ENCODE data around the gene ADAM10.
A peak's percentile ranks its signal among the peaks of the same experiment; 100 is the strongest.

The ADAM10 gene

DNA sequence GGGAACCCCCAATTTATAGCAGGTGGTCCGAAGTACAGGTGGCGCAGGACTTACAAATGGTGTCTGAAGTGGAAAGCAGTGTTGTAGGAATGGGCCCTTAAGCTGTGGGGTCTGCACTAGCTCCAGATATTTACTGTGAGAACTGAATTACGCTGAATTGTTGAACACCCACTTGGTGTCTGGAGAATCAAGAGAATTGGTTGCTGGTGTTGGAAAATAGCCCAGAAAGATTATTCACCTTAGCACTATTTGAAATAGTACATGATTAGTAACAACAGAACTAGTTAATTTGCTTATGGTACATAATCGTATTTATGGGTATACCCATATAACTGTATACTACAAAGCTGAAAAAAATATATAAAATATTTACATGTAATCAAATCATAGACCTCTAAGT lies 64.8 kb downstream of the ADAM10 start:
- Histone ChIP-seq H3K4me3 (ENCODE audit: insufficient read depth, low read depth, low read length) (no peak overlapping the region), H3K27ac (ENCODE audit: insufficient read depth, low read depth, low read length, poor library complexity, severe bottlenecking) (peak overlapping the region; percentile 23), H3K9me3 (ENCODE audit: control insufficient read depth, low read length) (no peaks in the 10 kb centered on the region), H3K36me3 (ENCODE audit: control insufficient read depth, insufficient read depth, low read length) (no peaks in the 10 kb centered on the region), H3K4me1 (ENCODE audit: control insufficient read depth, insufficient read depth, low read length) (peaks cover 4% of the 10 kb centered on the region), H3K27me3 (ENCODE audit: control insufficient read depth, insufficient read depth, low read length, poor library complexity, severe bottlenecking) (no peaks in the 10 kb centered on the region)
- WGBS, 2 experiments: 93 to 99% methylated on average over 3 of the region's 4 CpGs

DNA sequence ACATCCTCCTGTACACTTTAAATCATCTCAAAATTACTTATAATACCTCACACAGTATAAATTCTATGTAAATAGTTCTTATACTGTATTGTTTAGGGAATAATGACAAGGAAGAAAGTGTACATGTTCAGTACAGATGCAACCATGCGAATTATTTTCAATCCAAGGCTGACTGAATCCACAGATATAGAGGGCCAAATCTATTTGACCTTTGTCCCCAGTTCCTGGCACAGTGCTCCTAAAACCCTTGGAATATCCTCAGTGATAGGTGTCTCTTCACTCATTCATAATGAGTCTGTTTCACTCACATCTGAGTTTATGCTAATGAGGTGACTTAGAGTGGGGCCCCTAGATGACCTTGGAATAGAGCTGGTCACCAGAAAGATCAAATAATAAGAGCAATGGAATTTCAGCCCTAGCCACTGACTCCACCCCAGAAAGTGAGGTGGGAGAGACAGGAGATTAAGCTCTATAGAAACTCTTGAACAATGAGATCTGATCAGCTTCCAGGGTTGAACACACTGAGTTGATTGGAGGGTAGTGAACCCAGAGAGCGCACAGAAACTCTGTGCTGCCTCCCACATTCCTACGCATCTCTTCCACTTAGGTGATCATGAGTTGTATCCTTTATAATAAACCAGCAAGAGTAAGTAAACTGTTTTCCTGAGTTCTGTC lies 65.3 kb downstream of the ADAM10 start:
- Histone ChIP-seq H3K4me1 (ENCODE audit: control insufficient read depth, insufficient read depth, low read length) (peaks cover 4% of the 10 kb centered on the region), H3K27ac (ENCODE audit: insufficient read depth, low read depth, low read length, poor library complexity, severe bottlenecking) (no peak overlapping the region), H3K4me3 (ENCODE audit: insufficient read depth, low read depth, low read length) (no peak overlapping the region), H3K27me3 (ENCODE audit: control insufficient read depth, insufficient read depth, low read length, poor library complexity, severe bottlenecking) (no peaks in the 10 kb centered on the region), H3K9me3 (ENCODE audit: control insufficient read depth, low read length) (no peaks in the 10 kb centered on the region), H3K36me3 (ENCODE audit: control insufficient read depth, insufficient read depth, low read length) (no peaks in the 10 kb centered on the region)
- WGBS, 2 experiments: 95 to 96% methylated on average over 3 of the region's 3 CpGs

DNA sequence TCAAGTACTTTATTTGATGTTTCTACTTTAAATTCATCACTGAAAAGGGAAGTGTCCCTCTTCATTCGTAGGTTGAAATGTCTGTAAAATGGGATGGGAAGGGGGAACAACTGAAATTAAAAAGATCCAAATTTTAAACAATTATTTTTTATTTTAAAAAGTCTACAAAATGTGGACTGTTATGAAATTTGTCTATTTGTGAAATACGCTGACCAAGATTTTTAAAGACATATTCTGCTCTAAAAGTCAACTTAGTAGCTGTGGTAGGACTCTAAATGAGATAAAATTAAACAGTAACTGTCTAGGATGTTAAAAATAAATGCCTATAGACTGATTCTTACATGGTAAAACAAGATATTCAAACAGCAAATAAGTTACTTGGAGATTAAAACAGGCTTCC lies 67.3 kb downstream of the ADAM10 start:
- no peaks in the 10 kb centered on the region for H3K9me3 ChIP-seq (ENCODE audit: control insufficient read depth, low read length)
- H3K4me1 ChIP-seq (ENCODE audit: control insufficient read depth, insufficient read depth, low read length): peaks cover 4% of the 10 kb centered on the region
- no peak overlapping the region for H3K27ac ChIP-seq (ENCODE audit: insufficient read depth, low read depth, low read length, poor library complexity, severe bottlenecking)
- H3K4me3 ChIP-seq (ENCODE audit: insufficient read depth, low read depth, low read length): no peak overlapping the region
- 95% methylated on average over 1 of the region's 2 CpGs; no CpG with 5 or more reads in 1 of the 2 experiments for WGBS, 2 experiments
- no peaks in the 10 kb centered on the region for H3K36me3 ChIP-seq (ENCODE audit: control insufficient read depth, insufficient read depth, low read length)
- no peaks in the 10 kb centered on the region for H3K27me3 ChIP-seq (ENCODE audit: control insufficient read depth, insufficient read depth, low read length, poor library complexity, severe bottlenecking)

DNA sequence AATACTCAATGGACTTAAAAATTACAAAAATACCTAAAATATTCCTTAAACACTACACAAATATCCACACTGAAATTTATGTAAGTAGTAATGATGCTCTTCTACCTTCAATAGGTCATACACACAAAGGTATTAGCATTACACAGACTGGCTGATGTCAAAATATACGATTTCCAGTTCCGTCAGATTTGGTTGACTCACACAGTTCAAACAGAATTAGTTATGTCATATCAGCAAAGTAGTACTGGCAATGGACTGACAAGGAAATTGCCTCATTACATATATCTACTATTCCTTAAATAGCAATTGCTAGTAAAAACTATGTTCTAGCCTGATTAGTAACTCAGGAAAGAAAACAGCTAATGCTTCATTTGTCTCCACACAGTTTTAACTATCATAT lies 70.8 kb downstream of the ADAM10 start:
- WGBS, 2 experiments: 91 to 94% methylated on average over 2 of the region's 2 CpGs
- H3K36me3 ChIP-seq (ENCODE audit: control insufficient read depth, insufficient read depth, low read length): no peaks in the 10 kb centered on the region

DNA sequence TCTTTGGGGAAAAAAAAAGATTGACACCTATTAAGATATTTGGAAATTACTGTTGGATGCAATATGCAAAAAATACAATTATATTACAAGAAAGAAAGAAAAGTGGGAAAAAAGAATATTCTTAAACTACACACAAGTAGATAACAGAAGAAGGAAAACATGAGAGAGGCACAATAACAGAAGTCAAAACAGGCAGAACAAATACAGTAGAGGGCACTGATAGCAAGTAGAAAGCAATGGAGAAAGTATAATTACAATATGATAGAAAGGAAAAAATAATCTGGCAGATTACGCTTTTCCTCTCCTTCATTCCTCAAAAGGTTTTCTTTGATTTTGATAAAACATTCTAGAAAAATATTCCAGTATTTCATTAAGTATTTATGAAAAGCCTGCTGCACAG lies 72.1 kb downstream of the ADAM10 start:
- no CpG with 5 or more reads among the region's 1 CpG for WGBS, 2 experiments
- no peak overlapping the region for H3K4me3 ChIP-seq (ENCODE audit: insufficient read depth, low read depth, low read length)
- no peaks in the 10 kb centered on the region for H3K27me3 ChIP-seq (ENCODE audit: control insufficient read depth, insufficient read depth, low read length, poor library complexity, severe bottlenecking)
- no peaks in the 10 kb centered on the region for H3K4me1 ChIP-seq (ENCODE audit: control insufficient read depth, insufficient read depth, low read length)
- H3K27ac ChIP-seq (ENCODE audit: insufficient read depth, low read depth, low read length, poor library complexity, severe bottlenecking): no peak overlapping the region
- no peaks in the 10 kb centered on the region for H3K9me3 ChIP-seq (ENCODE audit: control insufficient read depth, low read length)
- no peaks in the 10 kb centered on the region for H3K36me3 ChIP-seq (ENCODE audit: control insufficient read depth, insufficient read depth, low read length)

More for the DNA sequence above, 70.8 kb downstream of the ADAM10 start:
- Histone ChIP-seq H3K27me3 (ENCODE audit: control insufficient read depth, insufficient read depth, low read length, poor library complexity, severe bottlenecking) (no peaks in the 10 kb centered on the region), H3K9me3 (ENCODE audit: control insufficient read depth, low read length) (no peaks in the 10 kb centered on the region), H3K27ac (ENCODE audit: insufficient read depth, low read depth, low read length, poor library complexity, severe bottlenecking) (no peak overlapping the region), H3K4me3 (ENCODE audit: insufficient read depth, low read depth, low read length) (no peak overlapping the region), H3K4me1 (ENCODE audit: control insufficient read depth, insufficient read depth, low read length) (no peaks in the 10 kb centered on the region)

DNA sequence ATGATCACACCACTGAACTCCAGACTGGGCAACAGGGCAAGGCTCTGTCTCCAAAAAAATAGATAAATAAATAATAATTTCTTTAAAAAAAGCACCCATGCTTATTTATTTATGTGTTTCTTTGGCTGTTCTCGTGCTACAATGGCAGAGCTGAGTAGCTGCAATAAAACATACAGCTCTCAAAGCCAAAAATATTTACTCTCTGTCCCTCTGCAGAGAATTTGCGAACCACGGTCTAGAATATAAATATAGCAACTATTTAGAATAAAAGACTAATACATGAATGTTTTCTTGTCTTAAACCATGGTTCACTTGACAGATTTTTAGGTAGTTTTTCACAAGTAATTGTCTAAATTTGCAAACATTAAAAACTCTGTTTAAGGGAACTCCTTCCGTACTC lies 72.7 kb downstream of the ADAM10 start:
- Histone ChIP-seq H3K27ac (ENCODE audit: insufficient read depth, low read depth, low read length, poor library complexity, severe bottlenecking) (no peak overlapping the region), H3K36me3 (ENCODE audit: control insufficient read depth, insufficient read depth, low read length) (no peaks in the 10 kb centered on the region), H3K27me3 (ENCODE audit: control insufficient read depth, insufficient read depth, low read length, poor library complexity, severe bottlenecking) (no peaks in the 10 kb centered on the region), H3K9me3 (ENCODE audit: control insufficient read depth, low read length) (no peaks in the 10 kb centered on the region), H3K4me3 (ENCODE audit: insufficient read depth, low read depth, low read length) (no peak overlapping the region), H3K4me1 (ENCODE audit: control insufficient read depth, insufficient read depth, low read length) (no peaks in the 10 kb centered on the region)
- WGBS, 2 experiments: 96 to 100% methylated on average over 1 to 4 of the region's 4 CpGs

DNA sequence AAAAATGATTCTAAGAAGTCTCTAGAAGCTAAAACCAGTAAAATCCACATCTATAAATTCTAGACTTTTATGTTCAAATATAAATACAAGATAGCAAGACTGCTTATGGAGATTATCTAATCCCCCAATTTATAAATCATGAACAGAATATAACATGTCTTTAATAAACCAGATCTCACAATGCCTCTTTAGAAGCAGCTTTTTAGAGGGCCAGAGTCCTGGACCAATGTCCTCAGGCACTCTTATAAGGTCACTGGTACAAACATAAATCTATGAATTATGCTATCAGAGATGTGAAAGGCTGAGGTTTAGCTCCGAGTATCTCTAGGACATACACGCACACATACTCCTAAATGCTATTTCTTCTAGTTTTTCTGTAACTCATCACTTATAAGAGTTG lies 78.3 kb downstream of the ADAM10 start:
- 90 to 94% methylated on average over 2 of the region's 2 CpGs for WGBS, 2 experiments
- H3K27me3 ChIP-seq (ENCODE audit: control insufficient read depth, insufficient read depth, low read length, poor library complexity, severe bottlenecking): no peaks in the 10 kb centered on the region
- no peaks in the 10 kb centered on the region for H3K9me3 ChIP-seq (ENCODE audit: control insufficient read depth, low read length)
- H3K4me1 ChIP-seq (ENCODE audit: control insufficient read depth, insufficient read depth, low read length): peaks cover 6% of the 10 kb centered on the region
- H3K36me3 ChIP-seq (ENCODE audit: control insufficient read depth, insufficient read depth, low read length): no peaks in the 10 kb centered on the region
- no peak overlapping the region for H3K27ac ChIP-seq (ENCODE audit: insufficient read depth, low read depth, low read length, poor library complexity, severe bottlenecking)
- no peak overlapping the region for H3K4me3 ChIP-seq (ENCODE audit: insufficient read depth, low read depth, low read length)

DNA sequence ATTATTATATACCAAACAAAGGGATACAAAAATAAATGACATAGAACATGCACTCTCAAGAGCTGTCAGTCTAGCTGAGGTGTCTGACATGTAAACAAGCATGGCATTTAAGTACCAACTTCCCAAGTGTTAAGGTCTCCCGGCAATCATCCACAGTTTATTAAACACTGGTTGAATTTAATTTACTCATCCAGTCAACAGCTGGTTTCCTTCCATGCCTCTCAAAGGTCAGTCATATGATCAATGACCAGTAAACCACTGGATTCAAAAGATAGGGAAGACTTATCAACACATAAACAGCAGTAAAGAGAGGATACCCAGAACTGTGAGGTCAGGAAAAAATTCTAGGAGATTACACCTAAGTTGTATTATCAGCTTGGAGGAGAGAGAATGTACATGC lies 80.4 kb downstream of the ADAM10 start:
- no peaks in the 10 kb centered on the region for H3K27me3 ChIP-seq (ENCODE audit: control insufficient read depth, insufficient read depth, low read length, poor library complexity, severe bottlenecking)
- no peak overlapping the region for H3K4me3 ChIP-seq (ENCODE audit: insufficient read depth, low read depth, low read length)
- no peak overlapping the region for H3K27ac ChIP-seq (ENCODE audit: insufficient read depth, low read depth, low read length, poor library complexity, severe bottlenecking)
- no peaks in the 10 kb centered on the region for H3K9me3 ChIP-seq (ENCODE audit: control insufficient read depth, low read length)
- H3K36me3 ChIP-seq (ENCODE audit: control insufficient read depth, insufficient read depth, low read length): no peaks in the 10 kb centered on the region
- peaks cover 6% of the 10 kb centered on the region for H3K4me1 ChIP-seq (ENCODE audit: control insufficient read depth, insufficient read depth, low read length)
- WGBS, 2 experiments: 94 to 95% methylated on average over 1 of the region's 1 CpG

DNA sequence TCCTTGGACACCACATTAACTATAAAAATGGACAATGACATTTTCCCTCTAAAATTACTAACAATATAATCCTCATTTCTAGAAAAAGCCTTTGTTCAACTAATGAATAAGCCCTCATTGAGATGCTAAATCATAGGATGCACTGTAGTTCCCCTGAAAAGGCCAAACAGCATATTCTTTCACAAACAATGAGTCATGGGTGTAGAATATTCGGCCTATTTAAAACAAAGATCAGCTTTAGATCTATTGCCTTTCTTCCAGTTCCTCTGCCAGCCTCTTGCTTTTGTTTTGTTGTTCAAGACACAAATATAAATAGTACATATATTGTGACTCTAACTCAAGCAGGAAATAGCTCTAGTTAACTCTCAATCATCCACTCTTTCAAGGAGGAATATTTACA lies 82.5 kb downstream of the ADAM10 start:
- H3K4me1 ChIP-seq (ENCODE audit: control insufficient read depth, insufficient read depth, low read length): peaks cover 6% of the 10 kb centered on the region
- no peak overlapping the region for H3K4me3 ChIP-seq (ENCODE audit: insufficient read depth, low read depth, low read length)
- peaks cover 2% of the 10 kb centered on the region for H3K36me3 ChIP-seq (ENCODE audit: control insufficient read depth, insufficient read depth, low read length)
- H3K27me3 ChIP-seq (ENCODE audit: control insufficient read depth, insufficient read depth, low read length, poor library complexity, severe bottlenecking): no peaks in the 10 kb centered on the region
- H3K9me3 ChIP-seq (ENCODE audit: control insufficient read depth, low read length): no peaks in the 10 kb centered on the region
- 15% methylated on average over 1 of the region's 1 CpG; no CpG with 5 or more reads in 1 of the 2 experiments for WGBS, 2 experiments
- no peak overlapping the region for H3K27ac ChIP-seq (ENCODE audit: insufficient read depth, low read depth, low read length, poor library complexity, severe bottlenecking)

DNA sequence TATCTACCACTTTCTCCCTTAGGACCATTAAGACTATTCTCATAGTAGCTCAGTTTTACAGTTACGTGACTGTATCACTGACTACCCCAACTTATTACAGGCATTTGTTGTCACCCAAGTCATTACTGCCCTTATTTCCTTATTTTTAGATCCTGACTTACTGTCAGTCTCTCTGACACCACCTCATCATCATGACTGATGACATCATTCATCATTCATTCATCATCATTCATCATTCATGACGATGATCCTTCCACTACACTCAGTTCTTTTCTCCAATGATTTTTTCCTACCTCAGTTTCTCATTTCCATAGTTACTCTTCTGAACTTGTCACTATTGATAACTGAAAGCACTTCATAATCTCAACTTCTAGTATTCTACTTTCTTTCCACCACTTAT lies 83.8 kb downstream of the ADAM10 start:
- WGBS, 2 experiments: 90 to 92% methylated on average over 2 of the region's 2 CpGs
- Histone ChIP-seq H3K36me3 (ENCODE audit: control insufficient read depth, insufficient read depth, low read length) (peaks cover 3% of the 10 kb centered on the region), H3K4me1 (ENCODE audit: control insufficient read depth, insufficient read depth, low read length) (peaks cover 6% of the 10 kb centered on the region), H3K27me3 (ENCODE audit: control insufficient read depth, insufficient read depth, low read length, poor library complexity, severe bottlenecking) (no peaks in the 10 kb centered on the region), H3K9me3 (ENCODE audit: control insufficient read depth, low read length) (no peaks in the 10 kb centered on the region), H3K27ac (ENCODE audit: insufficient read depth, low read depth, low read length, poor library complexity, severe bottlenecking) (no peak overlapping the region), H3K4me3 (ENCODE audit: insufficient read depth, low read depth, low read length) (no peak overlapping the region)

DNA sequence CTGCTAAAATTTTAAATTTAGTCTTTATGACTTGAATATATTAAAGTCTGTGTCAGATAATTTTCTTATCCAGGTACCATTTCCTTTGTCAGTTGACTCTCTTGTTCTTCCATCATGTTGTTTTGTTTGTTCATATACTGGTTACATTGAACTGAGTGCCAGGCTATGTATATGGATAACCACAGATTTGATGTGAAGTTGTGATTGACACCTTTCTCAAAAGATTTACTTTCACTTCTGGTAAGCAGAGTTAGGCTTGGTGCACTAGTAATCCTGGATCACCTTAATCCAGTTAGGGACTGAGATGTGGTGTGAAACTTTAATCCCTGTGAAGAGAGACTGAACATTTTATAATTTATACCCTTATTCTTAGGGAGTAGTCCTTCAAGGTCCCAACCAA lies 99.4 kb downstream of the ADAM10 start:
- Histone ChIP-seq H3K4me3 (ENCODE audit: insufficient read depth, low read depth, low read length) (no peak overlapping the region), H3K9me3 (ENCODE audit: control insufficient read depth, low read length) (no peaks in the 10 kb centered on the region), H3K27me3 (ENCODE audit: control insufficient read depth, insufficient read depth, low read length, poor library complexity, severe bottlenecking) (no peaks in the 10 kb centered on the region), H3K4me1 (ENCODE audit: control insufficient read depth, insufficient read depth, low read length) (no peaks in the 10 kb centered on the region), H3K27ac (ENCODE audit: insufficient read depth, low read depth, low read length, poor library complexity, severe bottlenecking) (no peak overlapping the region), H3K36me3 (ENCODE audit: control insufficient read depth, insufficient read depth, low read length) (peaks cover 3% of the 10 kb centered on the region)
